GM23338 (cell line): ENCODE data around the gene PAGE2B.

Experiments
- CTCF ChIP-seq, 2 experiments: fragments of 200-600 bp in 1 of 2; sonication (generic) in 1 of 2; conservative IDR thresholded peaks; 2 replicates each; pipeline versions ENCODE4 v1.5.1 to v1.6.1; 2016 to 2017; ENCODE audit warnings: antibody characterized with exemption in 2 of 2, low read depth in 2 of 2, mild to moderate bottlenecking in 2 of 2, moderate library complexity in 1 of 2
- JUNB ChIP-seq: IDR thresholded peaks from one replicate; pipeline ENCODE4 v1.6.1; 2016; ENCODE audit warnings: antibody characterized with exemption; ENCODE audit not compliant: unreplicated experiment
- REST ChIP-seq: IDR thresholded peaks from one replicate; pipeline ENCODE4 v1.6.1; 2018; ENCODE audit warnings: antibody characterized with exemption; ENCODE audit not compliant: unreplicated experiment

DNA sequence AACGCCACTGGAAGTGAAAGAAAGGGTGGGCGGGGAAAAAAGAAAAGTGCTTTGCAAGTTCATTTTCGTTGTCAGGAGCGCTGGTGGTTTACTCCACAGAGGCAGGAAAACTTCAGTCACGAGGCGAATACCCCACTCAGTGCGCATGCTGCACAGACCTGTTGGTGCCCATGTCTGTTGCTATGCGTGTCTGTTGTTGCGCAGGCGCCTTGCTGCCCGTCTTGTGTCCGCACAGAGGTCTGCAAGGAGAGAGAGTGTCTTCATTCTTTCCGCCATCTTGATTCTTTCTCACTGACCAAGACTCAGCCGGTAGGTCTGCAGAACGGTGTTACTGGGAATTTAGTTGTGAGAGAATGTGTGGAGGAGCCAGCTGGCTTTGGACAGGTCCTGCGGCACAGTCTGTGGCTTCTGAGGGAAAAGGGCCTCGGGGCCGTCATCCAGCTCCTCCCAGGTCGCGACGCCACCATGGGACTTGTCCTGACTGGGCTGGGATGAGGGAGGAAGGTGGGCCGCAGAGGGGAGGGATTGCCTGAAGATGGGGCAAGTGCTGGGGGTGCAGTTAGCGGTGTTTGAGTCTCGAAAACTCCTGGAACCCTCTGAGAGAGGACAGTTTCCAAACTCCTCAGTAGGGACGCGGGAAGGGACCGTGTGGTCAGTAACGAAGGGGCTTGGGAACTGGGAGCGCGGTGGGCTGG is 14.1 kb downstream of the PAGE2B start, which contains the start of gene PAGE2:
- TF ChIP-seq REST (no peak), CTCF (conservative IDR thresholded peaks at IDR 0.05; ENCODE audit: low read depth in 2 of 2) (no peak), JUNB (no peak)
